Cortex of kidney (tissue), 1 donor: ENCODE data around the gene MFSD12.
"Not testable (repeated sequence)": the region's sequence is repeated elsewhere in the genome, so short reads cannot be mapped to it uniquely, and the experiment has no call there.

Experiments
- DNase-seq: peaks from one replicate; lab custom pipeline; 2025; lab: John Stamatoyannopoulos, UW

Gene MFSD12

DNA sequence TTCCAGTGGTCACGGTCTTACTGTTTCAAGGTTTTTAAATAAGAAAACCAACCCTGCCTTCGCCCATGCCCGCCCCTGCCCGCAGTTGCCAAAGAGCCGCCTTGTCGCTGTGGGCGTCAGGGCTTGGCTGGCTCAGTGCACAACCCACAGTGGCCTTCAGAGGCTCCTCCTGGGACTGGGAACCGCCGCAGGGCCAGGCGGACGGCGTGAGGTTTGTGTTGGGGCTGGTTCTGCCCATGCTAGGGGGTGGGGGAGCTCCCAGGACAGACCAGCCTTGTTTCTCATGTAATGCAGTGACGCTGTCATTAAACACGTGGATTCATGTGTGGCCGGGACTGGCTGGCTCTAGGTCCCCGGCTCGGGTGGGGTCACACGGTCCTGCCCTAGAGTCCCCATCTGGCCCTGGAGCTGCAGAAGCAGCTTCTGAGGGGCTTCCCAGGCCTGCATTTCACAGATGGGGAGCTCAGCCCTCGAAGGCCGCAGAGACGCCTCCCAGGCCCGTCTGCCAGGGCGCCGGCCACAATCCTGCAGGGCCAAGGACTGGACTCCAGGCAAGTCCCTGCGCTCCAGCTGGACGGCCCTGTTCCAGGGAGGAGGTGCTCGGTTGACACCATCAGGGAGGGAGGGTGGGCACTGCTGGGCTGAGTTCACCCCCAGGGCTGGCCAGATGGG, 20.8 kb downstream of the MFSD12 start:
- DNase-seq = no peak

DNA sequence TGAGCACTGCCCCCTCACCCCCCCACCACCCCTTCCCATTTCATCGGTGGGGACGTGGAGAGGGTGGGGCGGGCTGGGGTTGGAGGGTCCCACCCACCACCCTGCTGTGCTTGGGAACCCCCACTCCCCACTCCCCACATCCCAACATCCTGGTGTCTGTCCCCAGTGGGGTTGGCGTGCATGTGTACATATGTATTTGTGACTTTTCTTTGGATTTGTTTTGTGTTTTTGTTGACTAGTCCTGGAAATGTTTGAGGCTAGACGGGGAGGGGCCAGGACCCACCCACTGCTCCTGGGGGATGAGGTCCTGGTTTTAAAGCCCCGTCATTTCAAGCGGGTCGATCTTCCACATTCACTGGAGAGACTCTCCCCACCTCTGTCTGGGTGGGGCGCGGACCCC, 21.4 kb downstream of the MFSD12 start:
- DNase-seq = no peak

DNA sequence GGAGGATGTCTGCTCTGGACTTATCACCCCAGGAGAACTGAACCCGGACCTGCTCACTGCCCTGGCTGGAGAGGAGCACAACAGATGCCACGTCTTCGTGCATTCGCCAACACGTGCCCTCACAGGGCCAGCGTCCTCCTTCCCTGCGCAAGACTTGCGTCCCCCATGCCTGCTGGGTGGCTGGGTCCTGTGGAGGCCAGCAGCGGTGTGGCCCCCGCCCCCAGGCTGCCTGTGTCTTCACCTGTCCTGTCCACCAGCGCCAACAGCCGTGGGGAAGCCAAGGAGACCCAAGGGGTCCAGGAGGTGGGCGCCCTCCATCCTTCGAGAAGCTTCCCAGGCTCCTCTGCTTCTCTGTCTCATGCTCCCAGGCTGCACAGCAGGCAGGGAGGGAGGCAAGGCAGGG, 21.8 kb downstream of the MFSD12 start:
- DNase-seq = no peak

GRCh38 chr19:3535235-3535535, 22.2 kb downstream of the MFSD12 start:
- DNase-seq = no peak

- DNase-seq = no peak
Observed at GRCh38 chr19:3534375-3535234, 22.8 kb downstream of the MFSD12 start.

- no peak for DNase-seq
Observed at GRCh38 chr19:3533563-3534216, 23.7 kb downstream of the MFSD12 start.

DNA sequence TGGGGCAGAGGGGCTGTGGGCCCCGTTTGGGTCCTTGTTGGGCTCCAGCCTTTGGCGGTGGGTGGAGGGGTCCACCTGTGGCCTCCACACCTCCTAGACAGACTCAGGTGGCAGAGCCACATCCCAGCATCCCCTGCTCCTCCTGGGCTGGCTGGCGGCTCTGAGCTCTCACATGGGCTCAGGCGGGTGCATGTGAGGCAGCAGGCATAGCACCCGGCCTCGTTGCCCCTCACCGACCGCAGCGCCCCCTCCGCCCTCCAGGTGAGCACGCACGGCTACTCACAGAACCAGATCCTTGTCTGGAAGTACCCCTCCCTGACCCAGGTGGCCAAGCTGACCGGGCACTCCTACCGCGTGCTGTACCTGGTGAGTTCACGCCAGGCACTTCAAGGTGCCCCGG, 24.4 kb downstream of the MFSD12 start:
- no peak for DNase-seq

GRCh38 chr19:3532154-3532786, 25.1 kb downstream of the MFSD12 start:
- no peak for DNase-seq

DNA sequence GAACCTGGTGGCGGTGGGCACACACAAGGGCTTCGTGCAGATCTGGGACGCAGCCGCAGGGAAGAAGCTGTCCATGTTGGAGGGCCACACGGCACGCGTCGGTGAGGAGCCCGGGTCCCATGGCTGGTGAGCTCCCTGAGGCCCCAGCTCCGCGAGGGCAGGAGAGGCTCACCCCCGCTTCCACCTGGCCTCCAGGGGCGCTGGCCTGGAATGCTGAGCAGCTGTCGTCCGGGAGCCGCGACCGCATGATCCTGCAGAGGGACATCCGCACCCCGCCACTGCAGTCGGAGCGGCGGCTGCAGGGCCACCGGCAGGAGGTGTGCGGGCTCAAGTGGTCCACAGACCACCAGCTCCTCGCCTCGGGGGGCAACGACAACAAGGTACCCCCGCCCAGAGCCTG, 25.7 kb downstream of the MFSD12 start:
- no peak for DNase-seq

- no peak for DNase-seq
Observed at GRCh38 chr19:3530389-3530788, 27.0 kb downstream of the MFSD12 start.

DNA sequence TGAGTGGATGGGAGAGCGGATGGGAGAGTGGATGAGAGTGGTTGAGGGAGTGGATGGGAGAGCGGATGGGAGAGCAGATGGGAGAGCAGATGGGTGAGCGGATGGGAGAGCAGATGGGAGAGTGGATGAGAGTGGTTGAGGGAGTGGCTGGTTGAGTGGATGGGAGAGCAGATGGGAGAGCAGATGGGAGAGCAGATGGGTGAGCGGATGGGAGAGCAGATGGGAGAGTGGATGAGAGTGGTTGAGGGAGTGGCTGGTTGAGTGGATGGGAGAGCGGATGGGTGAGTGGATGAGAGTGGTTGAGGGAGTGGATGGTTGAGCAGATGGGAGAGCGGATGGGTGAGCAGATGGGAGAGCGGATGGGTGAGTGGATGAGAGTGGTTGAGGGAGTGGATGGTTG, 28.1 kb downstream of the MFSD12 start:
- not testable (repeated sequence) for DNase-seq

- DNase-seq = no peak
Observed at GRCh38 chr19:3528539-3529211, 28.7 kb downstream of the MFSD12 start.

GRCh38 chr19:3528080-3528479, 29.3 kb downstream of the MFSD12 start:
- no peak for DNase-seq

- DNase-seq = no peak
Observed at GRCh38 chr19:3527238-3527910, 30.0 kb downstream of the MFSD12 start.

- no peak for DNase-seq
Observed at GRCh38 chr19:3526507-3527237, 30.7 kb downstream of the MFSD12 start.

DNA sequence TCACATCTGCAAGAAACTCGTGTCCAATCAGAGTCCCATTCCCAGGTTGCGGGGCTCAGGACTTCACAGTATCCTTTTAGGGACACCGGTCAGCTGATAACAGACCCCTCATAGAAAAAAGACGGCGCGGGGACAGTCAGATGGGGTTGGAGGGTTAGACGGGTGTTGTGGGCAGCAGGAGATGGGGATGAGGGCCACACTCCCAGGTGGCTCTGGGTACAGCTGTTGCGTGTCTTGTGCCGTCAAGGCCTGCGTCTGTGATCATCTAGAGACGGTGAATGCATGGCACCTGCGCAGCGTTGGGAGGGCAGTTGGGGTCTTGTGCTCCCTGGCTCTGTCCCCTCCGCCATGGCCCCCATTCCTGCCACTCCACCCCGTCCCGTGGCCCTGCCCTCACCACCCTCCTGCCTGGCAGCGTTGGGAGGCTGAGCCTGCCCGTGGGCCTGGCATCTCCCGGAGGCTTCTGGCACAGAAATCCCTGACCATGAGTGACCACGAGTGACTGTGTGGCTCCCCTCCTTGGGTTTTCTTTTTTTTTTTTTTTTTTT, 32.4 kb downstream of the MFSD12 start:
- DNase-seq = no peak

DNA sequence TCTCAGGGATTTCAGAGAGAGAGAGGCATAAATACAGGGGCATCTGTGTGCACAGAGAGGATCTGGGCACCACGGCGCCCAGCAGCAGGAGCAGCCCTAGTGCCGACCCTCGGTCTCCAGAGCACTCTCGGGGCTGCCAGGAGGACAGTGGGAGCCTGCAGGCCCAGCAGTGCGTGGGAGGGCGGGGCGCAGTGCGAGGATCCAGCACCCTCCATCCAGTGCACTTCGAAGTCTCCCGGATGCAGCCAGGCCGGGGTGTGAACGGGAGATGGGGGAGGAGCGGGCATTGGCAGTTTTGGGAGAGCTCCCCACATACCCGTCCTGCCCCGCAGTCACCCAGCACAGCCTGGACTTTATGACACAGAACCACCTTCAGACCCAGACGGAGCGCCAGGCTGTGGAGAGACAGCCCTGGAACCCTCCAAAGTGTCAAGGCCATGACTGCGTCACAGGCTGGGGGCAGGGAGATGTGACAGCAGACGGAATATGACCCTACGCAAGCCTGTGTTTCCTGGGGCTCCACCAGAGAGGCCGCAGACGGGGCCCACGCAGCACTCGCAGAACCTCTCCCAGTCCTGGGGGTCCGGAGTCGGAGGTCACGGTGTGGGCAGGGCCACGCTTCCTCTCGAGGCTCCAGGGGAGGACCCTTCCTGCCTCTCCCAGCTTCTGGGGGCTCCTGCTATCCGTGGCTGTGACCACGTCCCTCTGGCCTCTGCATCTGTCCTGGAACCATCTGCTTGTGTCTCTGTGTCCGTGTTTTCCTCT, 33.1 kb downstream of the MFSD12 start:
- no peak for DNase-seq

DNA sequence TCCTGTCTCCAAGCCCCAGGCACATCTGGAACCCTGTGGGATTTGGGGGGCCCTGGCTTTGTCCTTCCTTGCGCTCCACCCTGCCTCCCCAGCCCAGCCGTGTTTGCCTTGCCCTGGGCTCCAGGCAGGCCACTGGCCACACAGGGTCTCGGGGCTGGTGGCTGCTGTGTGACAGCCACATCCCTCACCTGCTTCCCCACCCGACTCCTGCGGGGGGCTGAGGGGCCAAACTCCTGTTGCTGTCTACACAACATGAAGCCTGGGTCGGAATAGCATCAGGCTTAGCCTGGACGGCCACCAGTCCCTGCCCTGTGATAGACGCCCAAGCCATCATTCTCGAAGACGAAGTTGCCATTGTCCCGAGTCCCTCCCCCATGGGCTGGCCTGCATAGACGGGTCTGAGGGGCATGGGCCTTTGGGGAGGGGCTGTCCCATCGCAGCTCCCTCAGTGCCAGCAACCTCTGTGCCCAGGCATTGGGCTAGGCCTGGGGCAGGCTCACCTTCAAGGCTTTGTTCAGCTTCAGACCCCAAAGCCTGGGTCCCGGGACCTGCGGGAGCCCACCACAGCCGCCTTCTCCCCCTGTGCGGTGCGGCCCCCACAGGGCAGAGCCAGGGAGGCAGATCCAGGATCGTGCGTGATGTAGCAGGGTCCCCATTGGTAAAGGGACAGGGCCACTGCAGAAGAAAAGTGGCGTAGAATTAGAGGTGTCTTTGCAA, 33.9 kb downstream of the MFSD12 start:
- no peak for DNase-seq
